ENCODE data around the gene DNAJA3. TPM values are rescaled to one million over a fixed set of nuclear protein-coding genes. Genes with fewer than 3 reads are reported as not detected.

Gene DNAJA3
- total and polyA plus RNA-seq, 9 of the 15 experiments (the other 6 are each of a cell fraction or from before 2014, with no cell fraction given), result 8.1 to 105 (median 79.0) TPM

DNA sequence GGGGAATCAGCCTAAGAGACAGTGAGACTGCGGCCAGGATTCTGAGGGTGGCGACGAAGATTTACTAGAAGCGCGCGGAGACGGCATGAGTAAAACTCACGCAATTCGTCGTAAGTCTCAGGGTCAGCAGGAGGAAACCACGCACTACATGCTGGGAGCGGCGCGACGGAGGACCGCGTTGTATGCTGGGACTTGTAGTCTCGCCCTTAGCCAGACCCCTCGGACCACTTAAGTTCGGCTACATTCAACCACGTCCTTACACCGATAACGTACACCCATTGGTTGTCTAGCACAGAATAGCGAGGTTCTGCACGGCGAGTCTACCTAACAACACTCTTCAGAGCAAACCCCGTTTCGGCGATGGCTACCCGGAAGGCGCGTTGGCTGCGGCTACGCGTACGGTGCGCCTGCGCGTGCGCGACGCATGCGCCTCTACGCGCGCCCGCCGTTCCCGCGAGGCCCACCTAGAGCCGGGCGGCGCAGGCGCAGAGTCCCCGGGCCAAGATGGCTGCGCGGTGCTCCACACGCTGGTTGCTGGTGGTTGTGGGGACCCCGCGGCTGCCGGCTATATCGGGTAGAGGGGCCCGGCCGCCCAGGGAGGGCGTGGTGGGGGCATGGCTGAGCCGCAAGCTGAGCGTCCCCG, at the start of gene DNAJA3 (continued):
- TF ChIP-seq, protein P1, sequence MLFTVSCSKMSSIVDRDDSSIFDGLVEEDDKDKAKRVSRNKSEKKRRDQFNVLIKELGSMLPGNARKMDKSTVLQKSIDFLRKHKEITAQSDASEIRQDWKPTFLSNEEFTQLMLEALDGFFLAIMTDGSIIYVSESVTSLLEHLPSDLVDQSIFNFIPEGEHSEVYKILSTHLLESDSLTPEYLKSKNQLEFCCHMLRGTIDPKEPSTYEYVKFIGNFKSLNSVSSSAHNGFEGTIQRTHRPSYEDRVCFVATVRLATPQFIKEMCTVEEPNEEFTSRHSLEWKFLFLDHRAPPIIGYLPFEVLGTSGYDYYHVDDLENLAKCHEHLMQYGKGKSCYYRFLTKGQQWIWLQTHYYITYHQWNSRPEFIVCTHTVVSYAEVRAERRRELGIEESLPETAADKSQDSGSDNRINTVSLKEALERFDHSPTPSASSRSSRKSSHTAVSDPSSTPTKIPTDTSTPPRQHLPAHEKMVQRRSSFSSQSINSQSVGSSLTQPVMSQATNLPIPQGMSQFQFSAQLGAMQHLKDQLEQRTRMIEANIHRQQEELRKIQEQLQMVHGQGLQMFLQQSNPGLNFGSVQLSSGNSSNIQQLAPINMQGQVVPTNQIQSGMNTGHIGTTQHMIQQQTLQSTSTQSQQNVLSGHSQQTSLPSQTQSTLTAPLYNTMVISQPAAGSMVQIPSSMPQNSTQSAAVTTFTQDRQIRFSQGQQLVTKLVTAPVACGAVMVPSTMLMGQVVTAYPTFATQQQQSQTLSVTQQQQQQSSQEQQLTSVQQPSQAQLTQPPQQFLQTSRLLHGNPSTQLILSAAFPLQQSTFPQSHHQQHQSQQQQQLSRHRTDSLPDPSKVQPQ (CRISPR knock-in tag; IDR thresholded peaks at IDR 0.05; ENCODE audit: borderline replicate concordance), result no peak
- TF ChIP-seq ZNF253 (CRISPR knock-in tag; conservative IDR thresholded peaks at IDR 0.05) (no peak), TEAD1 (CRISPR knock-in tag; IDR thresholded peaks at IDR 0.05) (peak; percentile 25 to 55; a peak in 2 of 4 replicates), MAX (CRISPR knock-in tag; IDR thresholded peaks at IDR 0.05) (peak; percentile 85), NR2C2 (CRISPR knock-in tag; IDR thresholded peaks at IDR 0.05) (peak; percentile 76), NR2C2 (tag; IDR thresholded peaks at IDR 0.05) (peak; percentile 94), SRF (CRISPR knock-in tag; IDR thresholded peaks at IDR 0.05) (peak in 1 of 2 experiments; percentile 38; a peak in 1 of 4 replicates), MEF2A (IDR thresholded peaks at IDR 0.05; ENCODE audit: control insufficient read depth, low read depth, low read length) (no peak), KHSRP (IDR thresholded peaks at IDR 0.05) (no peak), ZNF124 (CRISPR knock-in tag; IDR thresholded peaks at IDR 0.05) (no peak), NEUROD1 (IDR thresholded peaks at IDR 0.05; ENCODE audit: borderline replicate concordance, low read depth, low read length, partially characterized antibody) (no peak), CREB1 (IDR thresholded peaks at IDR 0.05) (peak; percentile 91), CREB1 (CRISPR knock-in tag; IDR thresholded peaks at IDR 0.05) (peak; percentile 92), RBM15 (IDR thresholded peaks at IDR 0.05; ENCODE audit: insufficient read depth, low read length) (no peak), MCM3 (IDR thresholded peaks at IDR 0.05) (no peak), BACH1 (tag; IDR thresholded peaks at IDR 0.05) (no peak)
- TF ChIP-seq, protein P2, sequence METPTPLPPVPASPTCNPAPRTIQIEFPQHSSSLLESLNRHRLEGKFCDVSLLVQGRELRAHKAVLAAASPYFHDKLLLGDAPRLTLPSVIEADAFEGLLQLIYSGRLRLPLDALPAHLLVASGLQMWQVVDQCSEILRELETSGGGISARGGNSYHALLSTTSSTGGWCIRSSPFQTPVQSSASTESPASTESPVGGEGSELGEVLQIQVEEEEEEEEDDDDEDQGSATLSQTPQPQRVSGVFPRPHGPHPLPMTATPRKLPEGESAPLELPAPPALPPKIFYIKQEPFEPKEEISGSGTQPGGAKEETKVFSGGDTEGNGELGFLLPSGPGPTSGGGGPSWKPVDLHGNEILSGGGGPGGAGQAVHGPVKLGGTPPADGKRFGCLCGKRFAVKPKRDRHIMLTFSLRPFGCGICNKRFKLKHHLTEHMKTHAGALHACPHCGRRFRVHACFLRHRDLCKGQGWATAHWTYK (CRISPR knock-in tag; IDR thresholded peaks at IDR 0.05), result no peak; the same call in 1 of the 2 replicates
- TF ChIP-seq, protein P3, sequence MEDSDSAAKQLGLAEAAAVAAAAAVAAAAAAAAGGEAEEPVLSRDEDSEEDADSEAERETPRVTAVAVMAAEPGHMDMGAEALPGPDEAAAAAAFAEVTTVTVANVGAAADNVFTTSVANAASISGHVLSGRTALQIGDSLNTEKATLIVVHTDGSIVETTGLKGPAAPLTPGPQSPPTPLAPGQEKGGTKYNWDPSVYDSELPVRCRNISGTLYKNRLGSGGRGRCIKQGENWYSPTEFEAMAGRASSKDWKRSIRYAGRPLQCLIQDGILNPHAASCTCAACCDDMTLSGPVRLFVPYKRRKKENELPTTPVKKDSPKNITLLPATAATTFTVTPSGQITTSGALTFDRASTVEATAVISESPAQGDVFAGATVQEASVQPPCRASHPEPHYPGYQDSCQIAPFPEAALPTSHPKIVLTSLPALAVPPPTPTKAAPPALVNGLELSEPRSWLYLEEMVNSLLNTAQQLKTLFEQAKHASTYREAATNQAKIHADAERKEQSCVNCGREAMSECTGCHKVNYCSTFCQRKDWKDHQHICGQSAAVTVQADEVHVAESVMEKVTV (CRISPR knock-in tag; IDR thresholded peaks at IDR 0.05), result no peak
